Panc1 (cell line): ENCODE results near the gene PPHLN1. TPM values are rescaled to one million over a fixed set of nuclear protein-coding genes. Genes with fewer than 3 reads are reported as not detected.

Source experiments
- ATAC-seq: fragments of 200-7000 bp; cut with Tn5 transposase; 2 replicates; pipeline ENCODE4 v1.9.1; 2020; ENCODE audit warnings: mild to moderate bottlenecking, moderate library complexity
- BruUV-seq: library from RNA; stranded (reverse); fragments of 400-500 nt; replicated peaks from 2 replicates; lab custom pipeline; 2021; lab: Mats Ljungman, UMichigan
- CTCF ChIA-PET: fragments of 300-600 bp; sonication (Branson Sonifier 250); formaldehyde crosslinking; loops from one replicate; lab custom pipeline; 2022; ENCODE audit warnings: antibody characterized with exemption; lab: Charles Lee
- POLR2A ChIA-PET: fragments of 300-600 bp; sonication (Branson Sonifier 250); formaldehyde crosslinking; loops from one replicate; lab custom pipeline; 2022; ENCODE audit warnings: antibody characterized with exemption; lab: Charles Lee
- DNase-seq: peaks from one replicate; pipeline ENCODE4 v3.0.0-alpha.2; 2010; ENCODE audit warnings: low read depth, low spot score
- H3K27ac ChIP-seq: 2 replicates; pipeline ENCODE4 v1.5.1; 2011; ENCODE audit warnings: mild to moderate bottlenecking, low read length, inconsistent platforms
- H3K27me3 ChIP-seq: fragments of 200-500 bp; sonication (Bioruptor generic); 2 replicates; pipeline ENCODE4 v1.6.0; 2014; ENCODE audit warnings: low read length, inconsistent platforms; ENCODE audit not compliant: control insufficient read depth, insufficient read depth
- H3K36me3 ChIP-seq: fragments of 200-500 bp; sonication (Bioruptor generic); 2 replicates; pipeline ENCODE4 v1.5.1; 2014; ENCODE audit warnings: inconsistent platforms, mild to moderate bottlenecking, low read length, moderate library complexity; ENCODE audit not compliant: control insufficient read depth, insufficient read depth
- H3K4me1 ChIP-seq: 2 replicates; pipeline ENCODE4 v1.5.1; 2011; ENCODE audit warnings: inconsistent platforms, mild to moderate bottlenecking, low read length, moderate library complexity; ENCODE audit not compliant: control insufficient read depth, insufficient read depth
- H3K4me3 ChIP-seq, 2 experiments: 2 replicates each; pipeline ENCODE4 v1.5.1; 2011 to 2012; ENCODE audit warnings: low read depth in 2 of 2, low read length in 2 of 2, mild to moderate bottlenecking in 2 of 2, inconsistent platforms in 1 of 2, moderate library complexity in 1 of 2
- H3K9me3 ChIP-seq: fragments of 200-500 bp; sonication (Bioruptor generic); 2 replicates; pipeline ENCODE4 v1.5.1; 2014; ENCODE audit warnings: low read depth, mild to moderate bottlenecking, inconsistent platforms, low read length, moderate library complexity; ENCODE audit not compliant: control insufficient read depth, insufficient read depth
- POLR2AphosphoS5 ChIP-seq: IDR thresholded peaks from 2 replicates; pipeline ENCODE4 v1.6.1; 2012; ENCODE audit warnings: mild to moderate bottlenecking, low read depth, low read length, moderate library complexity
- SIN3A ChIP-seq: IDR thresholded peaks from 2 replicates; pipeline ENCODE4 v1.6.1; 2012; ENCODE audit warnings: low read depth, mild to moderate bottlenecking, low read length, moderate library complexity, borderline replicate concordance; ENCODE audit not compliant: insufficient read depth
- TCF7L2 ChIP-seq: IDR thresholded peaks from 2 replicates; pipeline ENCODE4 v1.6.1; 2011; ENCODE audit warnings: mild to moderate bottlenecking, low read depth, low read length, inconsistent platforms
- in situ Hi-C: cut with HindIII; loops from 2 replicates; pipeline ENCODE4 v1.10.0; 2016; ENCODE audit warnings: low sequenced_read_pairs, low pct_unique_long_range_greater_than_20kb
- intact Hi-C: fragments of 100-400 bp; cut with micrococcal nuclease; formaldehyde crosslinking; loops from one replicate; pipeline ENCODE4 v1.10.0; 2022; ENCODE audit not compliant: unreplicated experiment
- total RNA-seq: library from RNA; stranded (reverse); gene quantifications from one replicate; pipeline ENCODE4 v1.2.1, GENCODE V29; 2021; ENCODE audit not compliant: unreplicated experiment
- TF ChIP-seq, protein P1 (sequence below): fragments of 450-650 bp; IDR thresholded peaks from 2 replicates; pipeline ENCODE4 v1.5.1; 2017; ENCODE audit warnings: mild to moderate bottlenecking
- TF ChIP-seq, protein P2 (sequence below), 2 experiments: IDR thresholded peaks; 2 replicates each; pipeline ENCODE4 v1.6.1; 2011 to 2012; ENCODE audit warnings: low read depth in 2 of 2, control low read depth in 1 of 2, low read length in 1 of 2, mild to moderate bottlenecking in 1 of 2, moderate library complexity in 1 of 2; ENCODE audit not compliant: insufficient read depth in 1 of 2

Gene PPHLN1
- total RNA-seq, 1 experiment from 2014 or later = 56.5 TPM

GRCh38 chr12:42320796-42321195 is 5.2 kb upstream of the PPHLN1 start:
- DNase-seq = no peak
- intact Hi-C loops = no loop called here
- peaks cover 9% of the 10 kb centered on the region for H3K36me3 ChIP-seq
- POLR2A ChIA-PET = no interaction called here
- ATAC-seq = no peak
- peaks cover 8% of the 10 kb centered on the region; the same call in 1 of the 2 replicates for H3K4me1 ChIP-seq
- no peaks in the 10 kb centered on the region for H3K9me3 ChIP-seq
- in situ Hi-C loops = no loop called here
- no peaks in the 10 kb centered on the region for H3K27me3 ChIP-seq
- BruUV-seq = no TSS peak
- H3K4me3 ChIP-seq = no peak overlapping the region
- CTCF ChIA-PET = no interaction called here
- TF ChIP-seq, protein P1, sequence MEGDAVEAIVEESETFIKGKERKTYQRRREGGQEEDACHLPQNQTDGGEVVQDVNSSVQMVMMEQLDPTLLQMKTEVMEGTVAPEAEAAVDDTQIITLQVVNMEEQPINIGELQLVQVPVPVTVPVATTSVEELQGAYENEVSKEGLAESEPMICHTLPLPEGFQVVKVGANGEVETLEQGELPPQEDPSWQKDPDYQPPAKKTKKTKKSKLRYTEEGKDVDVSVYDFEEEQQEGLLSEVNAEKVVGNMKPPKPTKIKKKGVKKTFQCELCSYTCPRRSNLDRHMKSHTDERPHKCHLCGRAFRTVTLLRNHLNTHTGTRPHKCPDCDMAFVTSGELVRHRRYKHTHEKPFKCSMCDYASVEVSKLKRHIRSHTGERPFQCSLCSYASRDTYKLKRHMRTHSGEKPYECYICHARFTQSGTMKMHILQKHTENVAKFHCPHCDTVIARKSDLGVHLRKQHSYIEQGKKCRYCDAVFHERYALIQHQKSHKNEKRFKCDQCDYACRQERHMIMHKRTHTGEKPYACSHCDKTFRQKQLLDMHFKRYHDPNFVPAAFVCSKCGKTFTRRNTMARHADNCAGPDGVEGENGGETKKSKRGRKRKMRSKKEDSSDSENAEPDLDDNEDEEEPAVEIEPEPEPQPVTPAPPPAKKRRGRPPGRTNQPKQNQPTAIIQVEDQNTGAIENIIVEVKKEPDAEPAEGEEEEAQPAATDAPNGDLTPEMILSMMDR = no peak
- no peak for TF ChIP-seq POLR2AphosphoS5
- no peak for TF ChIP-seq SIN3A
- no peak for TF ChIP-seq TCF7L2
- TF ChIP-seq, protein P2, sequence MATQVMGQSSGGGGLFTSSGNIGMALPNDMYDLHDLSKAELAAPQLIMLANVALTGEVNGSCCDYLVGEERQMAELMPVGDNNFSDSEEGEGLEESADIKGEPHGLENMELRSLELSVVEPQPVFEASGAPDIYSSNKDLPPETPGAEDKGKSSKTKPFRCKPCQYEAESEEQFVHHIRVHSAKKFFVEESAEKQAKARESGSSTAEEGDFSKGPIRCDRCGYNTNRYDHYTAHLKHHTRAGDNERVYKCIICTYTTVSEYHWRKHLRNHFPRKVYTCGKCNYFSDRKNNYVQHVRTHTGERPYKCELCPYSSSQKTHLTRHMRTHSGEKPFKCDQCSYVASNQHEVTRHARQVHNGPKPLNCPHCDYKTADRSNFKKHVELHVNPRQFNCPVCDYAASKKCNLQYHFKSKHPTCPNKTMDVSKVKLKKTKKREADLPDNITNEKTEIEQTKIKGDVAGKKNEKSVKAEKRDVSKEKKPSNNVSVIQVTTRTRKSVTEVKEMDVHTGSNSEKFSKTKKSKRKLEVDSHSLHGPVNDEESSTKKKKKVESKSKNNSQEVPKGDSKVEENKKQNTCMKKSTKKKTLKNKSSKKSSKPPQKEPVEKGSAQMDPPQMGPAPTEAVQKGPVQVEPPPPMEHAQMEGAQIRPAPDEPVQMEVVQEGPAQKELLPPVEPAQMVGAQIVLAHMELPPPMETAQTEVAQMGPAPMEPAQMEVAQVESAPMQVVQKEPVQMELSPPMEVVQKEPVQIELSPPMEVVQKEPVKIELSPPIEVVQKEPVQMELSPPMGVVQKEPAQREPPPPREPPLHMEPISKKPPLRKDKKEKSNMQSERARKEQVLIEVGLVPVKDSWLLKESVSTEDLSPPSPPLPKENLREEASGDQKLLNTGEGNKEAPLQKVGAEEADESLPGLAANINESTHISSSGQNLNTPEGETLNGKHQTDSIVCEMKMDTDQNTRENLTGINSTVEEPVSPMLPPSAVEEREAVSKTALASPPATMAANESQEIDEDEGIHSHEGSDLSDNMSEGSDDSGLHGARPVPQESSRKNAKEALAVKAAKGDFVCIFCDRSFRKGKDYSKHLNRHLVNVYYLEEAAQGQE (IDR thresholded peaks at IDR 0.05; ENCODE audit: insufficient read depth in 1 of 2, low read depth in 2 of 2, low read length in 1 of 2) = no peak
- no peak overlapping the region for H3K27ac ChIP-seq

DNA sequence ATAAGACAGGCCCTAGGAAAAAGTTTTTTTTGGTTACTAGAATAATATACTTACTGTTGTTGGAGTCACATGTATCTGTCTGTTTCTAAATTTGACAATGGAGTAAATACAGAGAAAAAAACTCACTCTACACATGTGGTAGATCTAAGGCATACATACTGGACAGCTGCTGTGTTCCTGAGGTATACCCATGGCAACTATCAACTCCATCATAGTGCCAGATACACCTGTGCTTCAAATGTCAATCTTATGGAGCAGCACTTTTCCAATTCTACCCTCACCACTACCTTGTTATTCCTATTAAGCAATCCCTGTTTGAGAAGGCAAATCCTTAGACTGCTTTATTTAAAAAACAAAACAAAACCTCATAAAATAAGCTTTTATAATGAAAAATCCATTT is 3.4 kb upstream of the PPHLN1 start:
- no TSS peak for BruUV-seq
- ATAC-seq (no peak), DNase-seq (no peak)
- intact Hi-C loops = no loop called here
- peaks cover 15% of the 10 kb centered on the region for H3K36me3 ChIP-seq
- TF ChIP-seq POLR2AphosphoS5 (no peak), SIN3A (no peak), TCF7L2 (no peak)
- TF ChIP-seq, protein P1 = no peak
- TF ChIP-seq, protein P2 (IDR thresholded peaks at IDR 0.05; ENCODE audit: insufficient read depth in 1 of 2, low read depth in 2 of 2, low read length in 1 of 2) = no peak
- peaks cover 14% of the 10 kb centered on the region for H3K4me1 ChIP-seq
- ChIA-PET CTCF (no interaction called here), POLR2A (no interaction called here)
- H3K27ac ChIP-seq = no peak overlapping the region
- in situ Hi-C loops = no loop called here
- H3K9me3 ChIP-seq = no peaks in the 10 kb centered on the region
- no peak overlapping the region for H3K4me3 ChIP-seq
- H3K27me3 ChIP-seq = no peaks in the 10 kb centered on the region
